ENCODE results near the gene DZIP3.
A peak's percentile ranks its signal among the peaks of the same experiment; 100 is the strongest.
"Not testable (repeated sequence)": the region's sequence is repeated elsewhere in the genome, so short reads cannot be mapped to it uniquely, and the experiment has no call there.

Gene DZIP3

GRCh38 chr3:108602249-108602934, 12.9 kb downstream of the DZIP3 start:
- peak; percentile 20 for DNase-seq (ENCODE audit: low spot score)

- no peak for DNase-seq (ENCODE audit: low spot score)
These were observed 13.4 kb downstream of the DZIP3 start for GRCh38 chr3:108602935-108603294.

- DNase-seq (ENCODE audit: low spot score): no peak
These were observed 14.2 kb downstream of the DZIP3 start for GRCh38 chr3:108603691-108604090.

- no peak for DNase-seq (ENCODE audit: low spot score)
These were observed 15.5 kb downstream of the DZIP3 start for GRCh38 chr3:108605028-108605427.

GRCh38 chr3:108605491-108605890, 16.0 kb downstream of the DZIP3 start:
- no peak for DNase-seq (ENCODE audit: low spot score)

GRCh38 chr3:108608750-108609149, 19.2 kb downstream of the DZIP3 start:
- no peak for DNase-seq (ENCODE audit: low spot score)

- no peak for DNase-seq (ENCODE audit: low spot score)
These were observed 21.1 kb downstream of the DZIP3 start for GRCh38 chr3:108610651-108611050.

- not testable (repeated sequence) for DNase-seq (ENCODE audit: low spot score)
These were observed 26.6 kb downstream of the DZIP3 start for GRCh38 chr3:108616090-108616489.

- no peak for DNase-seq (ENCODE audit: low spot score)
These were observed 30.7 kb downstream of the DZIP3 start for GRCh38 chr3:108620250-108620649.

GRCh38 chr3:108623504-108623903, 34.0 kb downstream of the DZIP3 start:
- DNase-seq (ENCODE audit: low spot score): peak; percentile 14

- no peak for DNase-seq (ENCODE audit: low spot score)
These were observed 40.5 kb downstream of the DZIP3 start for GRCh38 chr3:108629974-108630373.

GRCh38 chr3:108642526-108642925, 53.0 kb downstream of the DZIP3 start:
- no peak for DNase-seq (ENCODE audit: low spot score)

- DNase-seq (ENCODE audit: low spot score): no peak
These were observed 55.8 kb downstream of the DZIP3 start for GRCh38 chr3:108645364-108645763.

GRCh38 chr3:108655664-108656063, 66.1 kb downstream of the DZIP3 start:
- not testable (repeated sequence) for DNase-seq (ENCODE audit: low spot score)

- no peak for DNase-seq (ENCODE audit: low spot score)
These were observed 72.2 kb downstream of the DZIP3 start for GRCh38 chr3:108661699-108662098.

GRCh38 chr3:108662142-108662738, 72.7 kb downstream of the DZIP3 start:
- DNase-seq (ENCODE audit: low spot score): peak; percentile 68

GRCh38 chr3:108664266-108664665, 74.7 kb downstream of the DZIP3 start:
- DNase-seq (ENCODE audit: low spot score): no peak

- no peak for DNase-seq (ENCODE audit: low spot score)
These were observed 77.8 kb downstream of the DZIP3 start for GRCh38 chr3:108667312-108667711.

- DNase-seq (ENCODE audit: low spot score): no peak
These were observed 79.7 kb downstream of the DZIP3 start for GRCh38 chr3:108669208-108669607.

- DNase-seq (ENCODE audit: low spot score): no peak
These were observed 83.2 kb downstream of the DZIP3 start for GRCh38 chr3:108672701-108673100.

GRCh38 chr3:108673988-108674661, 84.6 kb downstream of the DZIP3 start:
- no peak for DNase-seq (ENCODE audit: low spot score)

GRCh38 chr3:108677811-108678210, 88.3 kb downstream of the DZIP3 start:
- DNase-seq (ENCODE audit: low spot score): no peak

GRCh38 chr3:108692286-108692685, 102.8 kb downstream of the DZIP3 start:
- not testable (repeated sequence) for DNase-seq (ENCODE audit: low spot score)
